Keratinocyte (primary cell): ENCODE results near the gene GPR39. TPM values are rescaled to one million over a fixed set of nuclear protein-coding genes. Genes with fewer than 3 reads are reported as not detected.

Experiments
- DNase-seq: peaks from one replicate; pipeline ENCODE4 v3.0.0-alpha.2; 2011; ENCODE audit warnings: low read depth, missing footprints, low spot score
- FAIRE-seq: peaks from 2 replicates; lab custom pipeline; 2011; peaks lifted over from hg19 to GRCh38; lab: Jason Lieb, UNC
- H2AFZ ChIP-seq: 2 replicates; pipeline ENCODE4 v1.6.0; 2012; ENCODE audit warnings: low read length, control low read depth, inconsistent platforms; ENCODE audit not compliant: control insufficient read depth
- H3K27ac ChIP-seq: 2 replicates; pipeline ENCODE4 v1.5.1; 2011; ENCODE audit warnings: low read length; ENCODE audit not compliant: control insufficient read depth, insufficient read depth
- H3K27me3 ChIP-seq: 3 replicates; pipeline ENCODE4 v1.6.0; 2011; ENCODE audit warnings: low read length; ENCODE audit not compliant: control insufficient read depth, insufficient read depth; ENCODE audit errors: extremely low read depth
- H3K36me3 ChIP-seq, 2 experiments: 2 replicates in 1 of 2; 3 replicates in 1 of 2; pipeline ENCODE4 v1.5.1; 2011; ENCODE audit warnings: low read length in 2 of 2, mild to moderate bottlenecking in 1 of 2; ENCODE audit not compliant: control insufficient read depth in 2 of 2, insufficient read depth in 2 of 2; ENCODE audit errors: extremely low read depth in 1 of 2
- H3K4me1 ChIP-seq: 3 replicates; pipeline ENCODE4 v1.5.1; 2011; ENCODE audit warnings: low read length; ENCODE audit not compliant: control insufficient read depth, insufficient read depth; ENCODE audit errors: extremely low read depth
- H3K4me2 ChIP-seq: 3 replicates; pipeline ENCODE4 v1.6.0; 2011; ENCODE audit warnings: low read depth, low read length; ENCODE audit not compliant: control insufficient read depth, insufficient read depth; ENCODE audit errors: extremely low read depth
- H3K4me3 ChIP-seq, 3 experiments: fragments of 200-600 bp in 1 of 3; sonication (generic) in 1 of 3; 2 replicates in 2 of 3; 3 replicates in 1 of 3; pipeline ENCODE4 v1.5.1; 2011 to 2016; ENCODE audit warnings: low read length in 3 of 3, mild to moderate bottlenecking in 3 of 3, control low read depth in 2 of 3, inconsistent platforms in 1 of 3, low read depth in 1 of 3, mixed read lengths in 1 of 3, mixed run types in 1 of 3, moderate library complexity in 1 of 3; ENCODE audit not compliant: control insufficient read depth in 2 of 3, insufficient read depth in 2 of 3; ENCODE audit errors: extremely low read depth in 1 of 3
- H3K79me2 ChIP-seq: 2 replicates; pipeline ENCODE4 v1.6.0; 2012; ENCODE audit warnings: low read length; ENCODE audit not compliant: control insufficient read depth, insufficient read depth
- H3K9ac ChIP-seq: 3 replicates; pipeline ENCODE4 v1.6.0; 2011; ENCODE audit warnings: low read length; ENCODE audit not compliant: control insufficient read depth, insufficient read depth; ENCODE audit errors: extremely low read depth
- H3K9me1 ChIP-seq: 3 replicates; pipeline ENCODE4 v1.6.0; 2011; ENCODE audit warnings: low read length; ENCODE audit not compliant: control insufficient read depth, insufficient read depth; ENCODE audit errors: extremely low read depth
- H3K9me3 ChIP-seq: 2 replicates; pipeline ENCODE4 v1.5.1; 2012; ENCODE audit warnings: low read depth, low read length; ENCODE audit not compliant: control insufficient read depth
- H4K20me1 ChIP-seq: 3 replicates; pipeline ENCODE4 v1.6.0; 2011; ENCODE audit warnings: low read length; ENCODE audit not compliant: control insufficient read depth, insufficient read depth; ENCODE audit errors: extremely low read depth
- CTCF ChIP-seq, 3 experiments: IDR thresholded peaks in 1 of 3; conservative IDR thresholded peaks in 1 of 3; optimal IDR thresholded peaks in 1 of 3; 2 replicates in 2 of 3; 3 replicates in 1 of 3; pipeline versions ENCODE3 to v1.5.1; 2011; ENCODE audit warnings: low read length in 3 of 3, mild to moderate bottlenecking in 3 of 3, moderate library complexity in 2 of 3, control low read depth in 1 of 3, inconsistent platforms in 1 of 3; ENCODE audit not compliant: insufficient read depth in 2 of 3; ENCODE audit errors: extremely low read depth in 1 of 3
- EZH2 ChIP-seq: IDR thresholded peaks from one replicate; pipeline ENCODE4 v1.6.1; 2012; ENCODE audit warnings: inconsistent platforms, mild to moderate bottlenecking, low read length, moderate library complexity
- dilution Hi-C: fragments of 300-500 bp; cut with MboI; formaldehyde crosslinking; loops from one replicate; pipeline ENCODE4 v1.7.0; 2020; ENCODE audit warnings: low sequenced_read_pairs; ENCODE audit not compliant: extremely low pct_ligation_motif_present
- polyA plus RNA-seq, 5 experiments: library from polyadenylated mRNA; depleted of rRNA in 3 of 5; stranded (reverse) in 3 of 5; stranded (forward) in 1 of 5; unstranded in 1 of 5; fragments of >200 nt; gene quantifications; 1 replicate in 1 of 5; 2 replicates in 3 of 5; 3 replicates in 1 of 5; pipeline versions ENCODE4 v1.2.1 to v1.2.3, GENCODE V29; 2011 to 2012; ENCODE audit warnings: missing spikeins in 2 of 5, low read depth in 1 of 5, low replicate concordance in 1 of 5

The GPR39 gene
- polyA plus RNA-seq, 1 donor (not counting 4 experiments of a cell fraction or from before 2014, with no cell fraction given): 4.7 TPM

DNA sequence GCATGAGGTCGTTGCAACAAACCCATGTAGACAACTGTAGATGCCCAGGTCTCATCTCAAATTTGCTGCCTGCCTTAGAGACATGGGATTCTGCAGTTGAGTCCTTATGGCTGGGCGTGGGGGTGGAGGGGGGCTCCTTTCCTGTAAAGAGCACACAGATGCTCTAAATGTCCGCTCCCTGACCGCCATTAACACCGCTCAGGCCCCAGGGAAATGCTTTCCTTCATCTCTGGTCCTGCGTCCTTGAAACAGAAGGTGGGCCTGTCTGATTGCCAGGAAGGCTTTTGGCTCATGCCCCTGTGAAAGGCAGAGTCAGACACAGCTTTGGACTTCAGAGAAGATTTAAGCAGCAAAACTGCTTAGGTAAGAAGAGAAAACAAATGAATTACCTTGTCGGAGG, 25.7 kb downstream of the GPR39 start:
- Histone ChIP-seq H3K9me3 (no peaks in the 10 kb centered on the region), H2AFZ (no peak overlapping the region), H3K27me3 (no peaks in the 10 kb centered on the region), H3K9ac (no peak overlapping the region), H3K79me2 (no peaks in the 10 kb centered on the region), H3K4me3 (no peak overlapping the region), H3K4me1 (peaks cover 42% of the 10 kb centered on the region), H3K27ac (no peak overlapping the region), H3K9me1 (no peaks in the 10 kb centered on the region), H3K36me3 (no peaks in the 10 kb centered on the region), H3K4me2 (no peak overlapping the region), H4K20me1 (no peaks in the 10 kb centered on the region)
- dilution Hi-C loops: no loop called here
- DNase-seq (no peak), FAIRE-seq (no peak)
- TF ChIP-seq CTCF (optimal IDR thresholded peaks at IDR 0.05 in 1 of 3, IDR thresholded peaks at IDR 0.05 in 1 of 3, conservative IDR thresholded peaks at IDR 0.05 in 1 of 3; ENCODE audit: extremely low read depth in 1 of 3, insufficient read depth in 2 of 3, low read length in 3 of 3): no peak
- TF ChIP-seq EZH2: no peak

- Histone ChIP-seq H3K9me3 (no peaks in the 10 kb centered on the region), H3K4me2 (no peak overlapping the region), H3K4me1 (peaks cover 33% of the 10 kb centered on the region), H4K20me1 (no peaks in the 10 kb centered on the region), H3K27ac (no peak overlapping the region), H3K4me3 (no peak overlapping the region), H3K9me1 (no peaks in the 10 kb centered on the region), H3K79me2 (no peaks in the 10 kb centered on the region), H2AFZ (no peak overlapping the region), H3K27me3 (no peaks in the 10 kb centered on the region), H3K9ac (no peak overlapping the region), H3K36me3 (no peaks in the 10 kb centered on the region)
- FAIRE-seq (no peak), DNase-seq (no peak)
- dilution Hi-C loops: no loop called here
- TF ChIP-seq EZH2: no peak
- TF ChIP-seq CTCF (optimal IDR thresholded peaks at IDR 0.05 in 1 of 3, IDR thresholded peaks at IDR 0.05 in 1 of 3, conservative IDR thresholded peaks at IDR 0.05 in 1 of 3; ENCODE audit: extremely low read depth in 1 of 3, insufficient read depth in 2 of 3, low read length in 3 of 3): no peak
Measured at GRCh38 chr2:132443106-132443505, 26.5 kb downstream of the GPR39 start.
